ENCODE data around the gene CFI. TPM values are rescaled to one million over a fixed set of nuclear protein-coding genes. Genes with fewer than 3 reads are reported as not detected.

The CFI gene
- 10.6 TPM for total RNA-seq
- long read RNA-seq, partial matches to known transcripts, result 0 of 2 reads
- long read RNA-seq, other reads (novel, unspliced or antisense), result 0 of 2 reads

DNA sequence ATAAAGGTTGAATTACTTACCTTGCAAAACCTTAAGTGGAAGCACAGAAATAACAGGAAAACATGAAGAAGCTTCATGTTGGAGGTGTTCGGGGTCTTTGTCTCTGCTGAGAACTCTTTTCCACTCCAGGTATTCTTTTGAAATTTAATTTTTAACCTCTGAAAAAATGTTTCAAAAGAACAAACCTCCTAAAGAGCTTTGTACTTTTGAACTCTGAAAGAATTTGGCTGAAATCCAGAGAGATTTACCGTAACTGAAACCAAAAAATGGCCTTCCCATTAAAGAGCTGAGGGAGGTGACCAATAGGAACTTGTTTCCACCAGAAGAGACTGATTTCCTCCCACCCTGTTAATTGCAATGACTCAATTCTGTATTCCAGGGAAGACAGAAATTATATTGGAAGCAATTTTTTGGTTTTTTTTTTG lies at the start of gene CFI:
Gene CFI, minus strand, starts transcription at position 105 of the 425 bp plus-strand sequence. Its CDS starts 28 bp downstream, at position 77.
- intact Hi-C loops (cut with DNase I), result no loop called here
- ATAC-seq (ENCODE audit: poor library complexity) (peak; percentile 52), DNase-seq (no peak)

DNA sequence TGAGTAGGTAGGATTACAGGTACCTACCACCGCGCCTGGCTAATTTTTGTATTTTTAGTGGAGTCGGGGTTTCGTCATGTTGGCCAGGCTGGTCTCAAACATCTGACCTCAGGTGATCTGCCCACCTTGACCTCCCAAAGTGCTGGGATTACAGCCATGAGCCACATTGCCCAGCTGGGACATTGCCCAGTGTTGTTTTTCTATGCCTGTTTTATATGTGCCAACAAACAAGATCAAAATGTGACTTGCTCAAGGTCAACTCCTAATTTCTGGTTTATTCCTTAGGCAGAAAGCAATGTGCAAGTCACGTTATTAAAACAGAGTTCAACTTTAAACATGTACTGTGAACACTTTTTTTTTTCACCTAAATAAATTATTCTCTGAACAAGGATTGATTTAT lies 48.8 kb upstream of the CFI start:
- ATAC-seq (ENCODE audit: poor library complexity) (no peak), DNase-seq (no peak)
- intact Hi-C loops (cut with DNase I), result no loop called here

DNA sequence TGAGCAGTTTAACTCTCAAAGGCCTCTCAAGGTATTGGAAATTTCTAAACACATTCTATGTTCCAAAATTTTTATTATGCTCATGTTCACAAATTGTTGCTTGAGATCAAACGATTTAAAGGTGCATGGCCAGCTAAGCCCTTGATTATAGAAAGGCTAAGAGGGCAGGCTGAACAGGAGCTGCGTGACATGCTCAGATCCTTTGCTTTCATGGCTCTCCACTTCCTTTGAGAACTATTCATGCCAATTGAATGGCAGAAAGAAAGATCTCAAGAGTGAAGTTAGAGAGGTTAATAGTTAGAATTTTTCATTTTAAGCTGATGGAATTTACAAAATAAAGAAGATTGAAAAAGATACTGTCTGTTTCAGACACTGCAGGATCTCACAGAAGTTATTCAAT lies 46.7 kb upstream of the CFI start:
- intact Hi-C loops (cut with DNase I), result no loop called here
- no peak for ATAC-seq (ENCODE audit: poor library complexity)
- no peak for DNase-seq

DNA sequence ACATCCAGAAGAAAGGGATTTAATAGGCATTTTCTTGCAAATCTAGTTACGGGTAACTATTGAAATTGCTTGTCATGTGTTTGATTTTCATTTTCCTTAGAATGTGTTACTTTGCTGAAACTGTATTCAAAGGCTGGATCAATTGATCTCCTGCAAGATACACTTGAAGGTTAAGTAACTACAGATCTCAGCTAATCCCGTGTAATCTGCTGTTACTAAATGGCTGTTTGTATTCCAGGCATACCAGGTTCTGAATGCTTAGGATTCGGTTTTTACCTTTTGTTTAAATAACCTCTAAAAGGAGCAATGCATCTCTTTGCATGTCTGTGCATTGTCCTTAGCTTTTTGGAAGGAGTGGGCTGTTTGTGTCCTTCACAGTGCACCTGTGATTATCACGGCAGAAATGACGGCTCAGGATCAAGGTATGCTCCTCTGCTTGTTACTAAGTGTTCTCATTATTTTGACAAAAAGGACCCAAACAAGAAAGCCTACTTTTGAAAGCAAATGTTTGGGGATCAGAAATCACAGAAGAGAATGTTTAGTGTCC lies 46.2 kb upstream of the CFI start, which contains the start of gene LRIT3:
Gene LRIT3, plus strand, starts transcription at position 212 of the 547 bp plus-strand sequence. Its CDS starts 95 bp downstream, at position 307.
- no peak for DNase-seq
- intact Hi-C loops (cut with DNase I), result no loop called here
- no peak for ATAC-seq (ENCODE audit: poor library complexity)

DNA sequence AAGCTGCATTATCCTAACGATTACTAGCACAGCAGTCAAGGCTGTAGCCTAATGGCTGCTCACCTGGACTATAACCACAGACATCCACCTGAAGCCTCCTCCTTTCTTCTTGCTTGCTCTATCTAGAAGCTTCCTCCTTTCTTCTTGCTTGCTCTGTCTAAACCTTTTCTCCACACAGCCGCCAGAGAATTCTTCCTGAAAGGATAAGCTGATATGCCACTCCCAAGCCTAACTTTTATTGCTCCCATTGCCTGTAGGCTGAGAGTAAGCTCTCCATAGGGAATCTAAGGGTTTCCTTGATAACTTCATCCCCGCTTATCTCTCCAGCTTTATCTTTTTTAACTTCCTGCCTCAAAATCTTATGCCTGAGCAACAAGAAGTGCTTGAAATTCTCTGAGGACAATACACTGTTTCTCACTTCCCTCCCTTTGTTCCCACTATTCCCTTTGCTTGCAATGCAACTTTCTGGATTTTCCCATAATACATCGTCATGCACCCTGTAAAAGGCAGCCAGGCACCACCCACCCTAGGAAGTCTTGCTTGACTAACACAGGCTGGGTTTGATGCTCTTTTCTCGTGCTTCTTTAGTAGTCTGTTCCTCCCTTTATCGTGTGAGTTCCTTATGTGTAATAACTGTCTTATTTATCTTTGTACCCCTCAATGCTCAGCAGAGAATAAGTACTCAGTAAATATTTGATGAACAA lies 44.7 kb upstream of the CFI start:
- intact Hi-C loops (cut with DNase I), result no loop called here
- no peak for DNase-seq
- ATAC-seq (ENCODE audit: poor library complexity), result no peak

DNA sequence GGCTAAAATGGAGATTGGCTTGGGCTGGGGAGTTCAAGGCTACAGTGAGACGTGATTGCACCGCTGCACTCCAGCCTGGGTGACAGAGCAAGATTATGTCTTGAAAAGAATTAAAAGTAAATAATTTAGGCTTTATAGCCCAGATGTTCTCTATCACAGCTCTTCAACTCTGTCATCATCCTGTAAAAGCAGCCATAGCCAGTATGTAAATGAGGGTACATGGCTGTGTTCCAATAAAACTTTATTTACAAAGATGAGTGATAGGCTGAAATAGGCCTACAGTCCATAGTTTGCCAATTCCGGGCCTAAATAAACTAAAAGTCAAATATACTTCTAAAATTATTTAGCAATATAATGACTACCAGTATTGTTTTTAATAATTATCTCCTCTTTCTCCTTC lies 35.2 kb upstream of the CFI start:
- DNase-seq (no peak), ATAC-seq (ENCODE audit: poor library complexity) (no peak)
- intact Hi-C loops (cut with DNase I), result no loop called here

DNA sequence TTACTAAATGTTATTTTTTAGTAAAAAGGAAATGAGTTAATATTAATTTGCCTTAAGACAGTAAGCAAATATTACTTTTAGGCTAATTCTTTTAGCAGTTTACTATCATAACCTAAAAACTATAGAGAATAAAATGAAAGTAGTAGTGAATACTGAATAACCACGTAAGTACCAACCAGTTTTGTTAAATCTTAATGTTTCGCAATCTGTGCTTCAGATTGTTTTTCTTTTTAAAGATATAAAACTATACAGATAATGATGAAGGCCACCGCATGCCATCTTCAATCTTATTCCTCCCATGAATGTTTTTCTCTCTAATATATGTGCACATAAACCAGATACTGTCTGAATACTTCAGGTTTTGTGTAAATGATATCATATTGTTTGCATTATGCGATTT lies 32.0 kb upstream of the CFI start:
- no peak for DNase-seq
- intact Hi-C loops (cut with DNase I), result no loop called here
- no peak for ATAC-seq (ENCODE audit: poor library complexity)

DNA sequence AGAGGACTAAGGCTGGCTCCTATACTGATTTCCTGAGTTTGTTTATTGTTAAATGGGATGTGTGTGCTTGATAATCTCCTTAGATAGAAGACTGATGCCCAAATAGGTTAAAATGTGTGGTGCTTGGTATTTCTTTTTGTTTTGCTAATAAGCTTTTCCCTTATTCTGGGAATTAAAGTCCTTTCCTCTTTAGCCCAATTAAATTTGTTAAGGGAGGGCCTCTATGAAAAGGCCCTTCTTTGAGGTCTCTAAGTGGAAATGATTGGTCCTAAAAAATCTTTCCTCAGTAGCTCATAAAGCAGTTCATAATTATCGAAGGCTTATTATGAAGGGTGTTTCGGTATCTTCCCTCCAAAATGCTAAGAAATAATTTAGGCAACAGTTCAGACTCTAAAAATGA lies 25.9 kb upstream of the CFI start, which contains the start of gene RRH:
Gene RRH, plus strand, starts transcription at position 301 of the 400 bp plus-strand sequence. Its CDS starts 56 bp downstream, at position 357.
- intact Hi-C loops (cut with DNase I), result no loop called here
- DNase-seq (no peak), ATAC-seq (ENCODE audit: poor library complexity) (no peak)

DNA sequence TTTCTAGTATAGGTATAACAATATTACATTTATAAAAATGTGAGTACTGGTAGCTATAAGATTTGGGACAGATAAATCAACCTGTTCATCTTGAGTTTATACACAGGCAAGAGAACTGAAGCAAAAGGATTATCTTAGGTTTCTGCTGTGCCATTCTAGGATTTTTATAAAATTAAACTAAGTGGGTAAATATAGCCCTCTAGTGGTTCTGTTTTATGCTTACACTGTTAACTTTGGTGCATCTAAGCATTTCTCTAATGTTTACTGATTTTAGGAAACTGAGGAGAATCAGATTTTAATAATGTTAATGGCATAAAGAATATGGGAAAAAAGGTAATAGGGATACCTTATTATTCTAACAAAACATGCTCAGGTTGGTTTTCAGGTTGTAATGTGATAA lies 24.9 kb upstream of the CFI start:
- DNase-seq, result no peak

DNA sequence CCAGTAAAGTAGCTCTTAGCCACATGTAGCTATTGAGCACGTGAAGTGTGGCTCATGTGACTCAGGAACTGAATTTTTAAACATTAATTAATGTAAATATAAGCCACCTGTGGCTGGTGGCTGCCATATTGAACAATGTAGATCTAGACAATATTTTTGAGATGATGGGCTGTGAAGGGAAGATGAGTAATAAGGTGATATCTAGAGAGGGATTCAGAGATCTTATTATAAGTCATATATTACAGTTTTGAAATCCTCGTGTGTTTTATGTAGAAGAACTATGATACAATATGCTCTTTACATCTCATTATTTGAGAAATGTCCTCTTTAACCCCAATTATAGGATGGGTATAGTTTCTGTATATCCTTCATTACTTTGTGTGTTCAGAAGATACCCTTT lies 19.4 kb upstream of the CFI start:
- DNase-seq (no peak), ATAC-seq (ENCODE audit: poor library complexity) (no peak)
- intact Hi-C loops (cut with DNase I), result no loop called here

More for the DNA sequence above, 24.9 kb upstream of the CFI start:
- intact Hi-C loops (cut with DNase I), result no loop called here
- no peak for ATAC-seq (ENCODE audit: poor library complexity)

DNA sequence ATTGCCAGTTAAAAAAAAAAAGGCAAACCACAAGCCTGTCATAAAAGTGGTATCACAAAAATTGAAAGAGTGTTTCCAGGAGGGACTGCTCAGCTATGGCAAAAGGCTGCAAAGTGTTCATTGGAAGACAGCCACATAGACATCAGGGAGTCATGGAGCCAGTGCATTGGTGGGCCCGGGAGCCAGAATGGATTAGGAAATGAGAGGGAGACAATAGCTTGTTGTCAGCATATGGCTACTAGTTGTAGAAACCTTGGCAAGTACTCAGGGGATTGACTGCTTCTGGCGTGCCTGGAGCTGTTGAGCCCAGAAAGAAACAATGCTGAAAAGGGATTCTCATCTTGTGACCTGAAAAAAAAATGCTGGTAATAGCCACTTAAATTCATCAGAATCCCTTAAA lies 18.8 kb upstream of the CFI start:
- intact Hi-C loops (cut with DNase I), result no loop called here
- no peak for ATAC-seq (ENCODE audit: poor library complexity)

DNA sequence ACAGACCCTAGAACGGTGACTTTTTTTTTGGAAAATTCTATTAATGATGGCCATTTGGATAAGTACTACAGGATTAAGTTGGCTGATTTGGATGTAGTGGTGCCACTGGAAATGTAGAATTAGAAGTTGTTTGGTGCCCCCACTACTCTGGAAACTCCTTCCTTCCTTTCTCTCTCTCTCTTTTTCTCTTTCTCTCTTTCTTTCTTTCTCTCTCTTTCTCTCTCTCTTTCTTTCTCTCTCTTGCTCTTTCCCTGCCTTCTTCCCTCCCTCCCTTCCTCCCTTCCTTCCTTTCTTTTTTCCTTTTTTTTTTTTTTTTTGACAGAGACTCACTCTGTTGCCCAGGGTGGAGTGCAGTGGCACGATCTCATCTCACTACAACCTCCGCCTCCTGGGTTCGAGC lies 16.5 kb upstream of the CFI start:
- DNase-seq (no peak), ATAC-seq (ENCODE audit: poor library complexity) (no peak)
- intact Hi-C loops (cut with DNase I), result loop anchor here (5.0 kb wide), 2 partner anchors 116 to 396 kb away; partner anchors contain the start of gene CASP6

More for the DNA sequence above, 18.8 kb upstream of the CFI start:
- no peak for DNase-seq

DNA sequence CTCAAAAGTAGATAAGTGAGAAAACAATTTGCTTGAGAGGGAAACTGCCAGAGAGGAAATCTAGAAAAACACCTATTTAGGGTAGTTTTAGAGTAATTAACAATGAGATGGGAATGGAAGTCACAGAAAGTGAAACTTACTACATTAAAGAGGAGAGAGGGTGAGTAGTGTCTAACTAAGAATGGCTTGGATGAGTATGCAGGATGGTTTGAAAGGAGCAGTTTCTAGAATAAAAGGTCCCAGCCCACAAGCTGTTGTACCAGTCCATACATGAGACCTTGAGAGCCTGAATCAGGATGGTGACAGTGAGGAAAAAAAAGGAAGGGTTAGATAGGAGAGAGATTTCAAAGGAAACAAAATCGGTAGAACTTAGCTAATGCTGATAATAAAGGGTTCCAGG lies 15.1 kb upstream of the CFI start:
- intact Hi-C loops (cut with DNase I), result loop anchor here (5.0 kb wide), 2 partner anchors 115 to 395 kb away; partner anchors contain the start of gene CASP6
- no peak for ATAC-seq (ENCODE audit: poor library complexity)
- no peak for DNase-seq

DNA sequence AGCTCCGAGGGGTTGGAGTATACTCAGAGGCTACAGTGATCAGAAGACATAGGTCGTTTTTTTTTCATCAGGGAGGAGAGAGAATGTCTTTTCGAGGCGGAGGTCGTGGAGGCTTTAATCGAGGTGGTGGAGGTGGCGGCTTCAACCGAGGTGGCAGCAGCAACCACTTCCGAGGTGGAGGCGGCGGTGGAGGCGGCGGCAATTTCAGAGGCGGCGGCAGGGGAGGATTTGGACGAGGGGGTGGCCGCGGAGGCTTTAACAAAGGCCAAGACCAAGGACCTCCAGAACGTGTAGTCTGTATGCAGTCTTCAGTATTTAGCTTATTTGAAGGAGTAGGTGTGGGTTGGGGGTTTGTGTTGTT lies 14.3 kb upstream of the CFI start:
- intact Hi-C loops (cut with DNase I), result loop anchor here (5.0 kb wide), 2 partner anchors 114 to 394 kb away; partner anchors contain the start of gene CASP6
- ATAC-seq (ENCODE audit: poor library complexity), result no peak
- no peak for DNase-seq

DNA sequence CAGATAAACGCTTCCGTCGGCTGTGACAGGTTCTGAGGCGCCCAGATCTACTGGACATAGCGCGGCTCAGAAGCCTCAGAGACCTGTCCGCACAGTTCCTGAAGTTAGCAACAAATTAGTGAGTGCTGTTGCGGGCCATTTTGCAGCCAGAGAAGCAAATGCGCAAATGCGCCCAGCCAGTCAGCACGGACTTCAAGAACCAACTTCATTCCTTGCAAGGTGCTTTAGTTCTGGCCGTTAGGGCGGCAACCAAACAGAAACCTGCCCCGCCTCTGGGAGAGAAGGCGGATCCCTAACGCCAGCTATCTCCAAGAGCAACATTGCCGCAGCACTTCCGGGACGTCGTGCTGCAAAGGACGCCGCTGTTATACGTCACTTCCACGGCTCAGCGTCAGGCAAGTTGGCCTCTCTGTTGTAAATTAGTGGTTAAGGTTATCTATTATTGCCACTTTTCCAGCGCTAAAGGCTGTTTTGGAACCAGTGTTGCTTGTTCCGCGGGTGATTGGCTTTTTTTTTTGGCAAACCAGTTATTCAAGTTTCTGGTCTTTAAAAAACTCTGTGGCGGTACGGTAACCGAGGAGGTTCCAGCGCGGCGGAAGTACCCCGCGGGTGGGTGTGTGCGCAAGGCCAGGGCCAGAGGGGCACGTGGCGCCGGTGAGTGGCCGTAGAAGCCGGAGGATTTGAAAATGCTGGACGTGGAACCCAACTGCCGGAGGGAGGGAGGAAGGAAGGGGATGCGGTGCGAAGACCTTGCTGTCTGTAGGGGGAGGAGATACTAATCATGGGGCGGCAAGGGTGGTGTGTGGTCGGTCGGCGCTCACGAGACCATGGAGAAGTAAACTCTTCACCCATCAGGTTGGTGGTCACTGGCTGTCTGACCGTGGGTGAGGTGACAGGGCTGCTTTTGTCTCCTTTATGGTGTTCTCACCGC lies 13.6 kb upstream of the CFI start, which contains the start of gene GAR1:
Gene GAR1, plus strand, starts transcription at position 612 of the 931 bp plus-strand sequence. CDS start 403 bp downstream, outside the sequence.
- DNase-seq (peak; percentile 94), ATAC-seq (ENCODE audit: poor library complexity) (peak; percentile 100)
- intact Hi-C loops (cut with DNase I), result loop anchor here (5.0 kb wide), 2 partner anchors 113 to 393 kb away; partner anchors contain the start of gene CASP6

DNA sequence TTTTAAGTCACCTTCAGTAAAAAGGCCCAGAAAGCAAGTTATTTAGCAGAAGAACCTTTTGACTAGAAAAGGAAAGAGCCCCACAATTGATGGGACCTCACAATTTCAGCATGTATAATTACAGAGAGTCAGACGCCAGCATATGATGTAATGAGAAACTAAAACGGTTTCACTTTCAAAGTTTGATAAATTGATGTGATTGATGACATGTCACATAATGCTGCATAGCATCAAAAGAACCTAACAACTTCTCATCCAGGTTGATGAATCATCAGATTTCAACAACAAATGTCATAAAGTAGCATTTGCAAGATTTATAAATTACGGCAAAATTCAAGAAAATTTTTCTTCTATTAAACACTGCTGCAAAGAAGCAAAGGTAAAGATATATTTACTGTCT lies 9.9 kb upstream of the CFI start:
- no peak for ATAC-seq (ENCODE audit: poor library complexity)
- no peak for DNase-seq
- intact Hi-C loops (cut with DNase I), result no loop called here

DNA sequence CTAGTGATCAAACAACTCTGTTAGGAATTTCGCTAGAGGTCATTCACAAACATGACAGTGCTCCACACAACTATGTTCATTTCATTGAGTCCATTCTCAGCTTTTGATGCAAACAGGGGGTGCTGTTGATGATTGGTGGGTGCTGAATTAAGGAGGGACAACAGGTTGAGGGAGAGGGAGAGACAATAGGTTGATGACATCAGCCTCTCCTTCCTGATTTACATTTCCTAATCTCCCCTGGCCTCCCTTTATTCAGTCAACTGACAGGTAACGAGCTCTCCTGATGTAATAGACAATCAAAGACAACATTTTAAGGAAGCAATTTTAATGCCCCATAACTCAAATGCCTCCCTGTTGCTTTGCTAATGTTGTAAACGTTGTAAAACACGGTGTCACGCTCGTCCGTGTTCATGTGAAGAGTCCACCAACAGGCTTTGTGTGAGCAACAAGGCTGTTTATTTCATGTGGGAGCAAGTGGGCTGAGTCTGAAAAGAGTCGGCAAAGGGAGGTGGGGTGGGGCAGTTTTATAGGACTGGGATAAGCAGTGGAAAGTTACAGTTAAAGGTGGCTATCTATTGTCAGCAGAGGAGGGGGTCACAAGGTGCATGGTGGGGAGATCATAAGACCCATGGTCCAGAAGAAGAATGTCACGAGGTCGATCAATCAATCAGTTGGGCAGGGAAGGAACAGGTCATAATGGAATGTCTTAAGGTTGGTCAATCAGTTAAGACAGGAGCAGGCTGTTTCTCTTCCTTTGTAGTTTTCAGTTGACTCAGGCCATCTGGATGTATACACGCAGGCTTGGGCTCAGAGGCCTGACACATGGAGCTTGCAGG lies 9.0 kb upstream of the CFI start:
- intact Hi-C loops (cut with DNase I), result no loop called here

DNA sequence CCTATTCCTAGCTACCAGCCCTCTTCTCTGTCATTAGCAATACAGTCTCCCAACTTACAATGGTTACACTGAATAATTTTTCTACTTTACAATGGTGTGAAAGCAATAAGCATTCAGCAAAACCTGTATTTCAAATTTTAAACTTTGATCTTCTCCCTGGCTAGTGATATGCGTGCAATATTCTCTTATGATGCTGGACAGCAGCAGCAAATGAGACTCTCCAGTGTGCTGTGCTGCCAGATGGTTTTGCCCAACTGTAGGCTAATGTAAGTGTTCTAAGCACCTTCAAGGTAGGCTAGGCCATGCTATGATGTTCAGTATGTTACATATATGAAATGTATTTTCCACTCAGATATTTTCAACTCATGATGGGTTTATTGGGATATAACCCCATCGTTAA lies 7.9 kb upstream of the CFI start:
- intact Hi-C loops (cut with DNase I), result no loop called here

More for the DNA sequence above, 9.0 kb upstream of the CFI start:
- DNase-seq (no peak), ATAC-seq (ENCODE audit: poor library complexity) (no peak)

More for the DNA sequence above, 7.9 kb upstream of the CFI start:
- DNase-seq (no peak), ATAC-seq (ENCODE audit: poor library complexity) (no peak)

All from Right ventricle myocardium superior (tissue), 1 donor.